Measurements from ENCODE around the gene CYP11A1.
"Not testable (repeated sequence)": the region's sequence is repeated elsewhere in the genome, so short reads cannot be mapped to it uniquely, and the experiment has no call there.

The CYP11A1 gene

DNA sequence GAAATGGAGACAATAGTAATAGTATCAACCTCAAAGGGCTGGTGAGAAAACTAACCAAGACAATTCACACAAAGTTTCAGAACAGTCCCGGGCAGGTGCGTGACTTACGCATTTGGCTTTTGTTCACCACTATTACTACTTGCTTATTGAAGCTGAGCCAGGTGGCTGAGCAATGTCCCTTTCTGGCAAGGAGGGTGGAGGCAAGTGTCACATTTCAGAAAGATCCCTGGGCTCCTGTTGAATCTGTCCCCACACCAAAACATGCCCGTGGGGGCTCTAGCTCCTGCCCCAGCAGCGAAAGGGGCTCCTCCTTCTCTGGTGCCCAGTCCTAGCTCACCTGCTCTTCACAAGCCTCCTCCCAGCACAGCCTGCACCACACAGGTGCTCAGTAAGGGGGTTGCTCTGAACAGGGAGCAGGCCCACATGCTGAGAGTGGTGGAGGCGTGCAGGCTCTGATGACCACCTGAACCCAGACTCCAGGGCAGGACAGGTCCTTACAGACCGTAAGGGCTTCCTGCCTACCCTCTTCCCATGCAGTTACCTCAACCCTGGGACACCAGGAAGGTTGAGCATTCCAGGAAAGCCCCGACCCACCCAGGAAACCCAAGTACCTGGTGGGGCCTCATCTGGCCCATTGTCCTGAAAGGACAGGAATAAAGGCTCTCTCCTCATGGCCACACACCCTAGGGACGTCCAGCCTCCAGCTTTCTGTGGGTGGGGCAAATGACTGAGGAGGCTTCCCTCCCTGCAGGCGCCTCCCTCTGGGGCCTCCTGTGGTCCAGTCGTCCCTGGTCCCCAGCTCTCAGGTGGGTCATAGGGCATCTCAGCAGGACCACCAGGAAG, 33.7 kb upstream of the CYP11A1 start:
- DNase-seq (ENCODE audit: low read depth, low spot score): no peak

DNA sequence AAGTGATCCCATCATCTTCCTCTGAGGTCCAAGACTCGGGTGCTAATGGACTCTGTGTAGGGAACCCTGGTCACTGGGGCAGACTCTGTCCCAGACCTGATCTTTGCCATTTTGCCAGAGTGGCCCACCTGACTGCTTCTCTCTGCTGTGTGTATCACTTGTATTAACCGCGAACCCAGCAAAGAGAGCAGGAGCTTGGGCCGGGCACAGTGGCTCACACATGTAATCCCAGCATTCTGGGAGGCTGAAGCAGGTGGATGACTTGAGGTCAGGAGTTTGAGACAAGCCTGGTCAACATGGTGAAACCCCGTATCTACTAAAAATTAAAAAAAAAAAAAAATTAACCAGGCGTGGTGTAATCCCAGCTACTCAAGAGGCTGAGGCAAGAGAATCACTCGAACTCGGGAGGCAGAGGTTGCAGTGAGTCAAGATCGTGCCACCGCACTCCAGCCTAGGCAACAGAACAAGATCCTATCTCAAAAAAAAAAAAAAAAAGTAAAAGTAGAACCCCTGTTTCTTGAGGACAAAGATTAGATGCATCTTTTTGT, 32.9 kb upstream of the CYP11A1 start:
- no peak for DNase-seq (ENCODE audit: low read depth, low spot score)

DNA sequence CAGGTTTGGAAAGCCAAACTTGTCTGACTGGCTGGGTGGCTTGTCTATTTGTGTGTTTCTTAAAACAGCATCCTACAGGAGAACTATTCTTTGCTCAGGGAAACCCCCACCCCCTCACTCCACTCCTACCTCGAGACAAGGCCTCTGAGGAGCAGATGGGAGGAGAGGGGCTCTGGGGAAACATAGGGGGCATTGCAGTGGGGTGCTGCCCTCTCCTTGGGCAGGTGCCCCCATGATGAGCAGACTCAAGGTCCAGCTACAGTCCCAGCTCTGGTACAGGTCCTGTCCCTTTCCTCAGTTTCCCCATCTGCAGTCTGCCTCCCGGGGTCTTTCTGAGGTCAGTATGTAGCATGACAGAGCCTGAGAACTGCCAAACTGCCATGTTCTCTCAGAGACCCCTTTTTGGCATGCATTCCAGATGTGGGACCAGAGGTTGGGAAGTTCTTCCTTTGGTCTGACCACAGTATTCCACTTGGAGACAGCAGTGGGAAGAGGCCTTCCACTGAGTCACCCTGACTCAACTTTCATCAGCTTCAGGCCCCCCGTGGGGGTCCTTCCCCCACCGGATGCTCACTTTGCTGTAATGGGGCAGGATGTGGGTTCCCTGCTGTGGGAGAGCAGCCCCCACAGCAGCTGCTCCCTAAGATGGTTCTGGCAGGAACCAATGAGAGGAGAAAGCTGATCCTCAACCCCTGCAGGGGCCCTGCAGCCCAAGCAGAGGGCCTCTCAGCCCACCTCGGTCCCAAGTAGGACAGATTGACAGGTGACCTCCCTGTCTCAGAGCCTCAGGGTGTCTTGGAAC, 32.3 kb upstream of the CYP11A1 start:
- no peak for DNase-seq (ENCODE audit: low read depth, low spot score)

GRCh38 chr15:74399100-74399499, 31.7 kb upstream of the CYP11A1 start:
- no peak for DNase-seq (ENCODE audit: low read depth, low spot score)

DNA sequence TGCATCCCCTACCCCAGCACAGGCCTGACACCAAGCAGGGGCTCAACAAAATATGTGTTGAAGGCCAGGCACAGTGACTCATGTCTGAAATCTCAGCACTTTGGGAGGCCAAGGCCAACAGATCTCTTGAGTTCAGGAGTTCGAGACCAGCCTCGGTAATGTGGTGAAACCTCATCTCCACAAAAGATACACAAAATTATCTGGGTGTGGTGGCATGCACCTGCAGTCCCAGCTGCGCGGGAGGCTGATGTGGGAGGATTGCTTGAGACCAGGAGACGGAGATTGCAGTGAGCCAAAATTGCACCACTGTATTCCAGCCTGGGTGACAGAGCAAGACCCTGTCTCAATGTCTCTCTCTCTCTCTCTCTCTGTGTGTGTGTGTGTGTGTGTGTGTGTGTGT, 30.7 kb upstream of the CYP11A1 start:
- no peak for DNase-seq (ENCODE audit: low read depth, low spot score)

GRCh38 chr15:74397239-74398068, 30.0 kb upstream of the CYP11A1 start:
- no peak for DNase-seq (ENCODE audit: low read depth, low spot score)

- DNase-seq (ENCODE audit: low read depth, low spot score): no peak
Measured at GRCh38 chr15:74396445-74397238, 29.2 kb upstream of the CYP11A1 start.

DNA sequence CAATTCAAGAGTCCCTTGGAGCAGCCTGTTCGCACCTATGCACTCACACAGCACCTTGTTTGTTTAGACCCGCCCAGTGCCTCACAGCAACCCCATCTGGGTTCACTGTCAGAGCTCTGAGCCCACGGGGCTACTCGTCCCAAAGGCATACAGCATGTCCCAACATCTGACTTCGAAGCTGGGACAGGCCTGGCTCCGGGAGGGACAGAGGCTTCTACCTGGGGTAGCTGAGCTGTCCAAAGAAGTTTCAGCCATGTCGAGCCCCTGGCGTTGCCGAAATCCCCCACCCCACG, 28.6 kb upstream of the CYP11A1 start:
- no peak for DNase-seq (ENCODE audit: low read depth, low spot score)

GRCh38 chr15:74395319-74396145, 28.1 kb upstream of the CYP11A1 start:
- DNase-seq (ENCODE audit: low read depth, low spot score): no peak

DNA sequence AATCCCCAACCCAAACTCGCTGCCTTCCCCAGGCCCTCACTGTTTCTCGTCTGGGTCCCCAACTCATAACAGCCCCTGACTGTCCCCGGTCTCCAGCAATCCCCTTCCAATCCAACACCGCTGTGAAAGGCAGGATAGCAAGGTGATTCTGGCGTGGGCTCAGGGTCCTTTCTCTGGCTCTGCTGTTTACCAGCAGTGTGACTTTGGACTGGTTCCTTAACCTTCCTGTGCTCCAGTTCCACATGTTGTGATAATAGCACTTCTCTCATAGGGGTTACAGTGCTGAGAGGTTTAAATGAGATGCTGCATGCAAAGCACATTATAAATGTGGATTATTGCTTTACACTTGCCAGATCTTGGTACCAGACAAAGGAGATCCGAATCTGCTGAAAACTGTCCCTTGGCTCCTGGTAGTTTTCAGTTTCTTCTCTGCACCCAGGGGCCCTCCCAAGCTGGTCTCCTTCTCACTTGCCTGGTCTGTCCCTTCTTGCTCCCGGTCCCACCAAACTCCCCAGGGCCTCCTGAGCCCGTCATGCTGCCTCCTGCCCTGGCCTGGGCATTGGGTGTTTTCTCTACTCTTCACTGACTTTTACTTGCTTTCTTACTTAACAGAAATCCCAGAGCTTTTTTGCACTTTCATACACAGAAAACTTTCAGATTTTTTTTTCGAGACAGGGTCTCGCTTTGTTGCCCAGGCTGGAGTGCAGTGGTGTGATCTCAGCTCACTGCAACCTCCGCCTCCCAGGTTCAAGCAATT, 26.8 kb upstream of the CYP11A1 start:
- DNase-seq (ENCODE audit: low read depth, low spot score): no peak

- DNase-seq (ENCODE audit: low read depth, low spot score): no peak
Measured at GRCh38 chr15:74393423-74393822, 26.0 kb upstream of the CYP11A1 start.

DNA sequence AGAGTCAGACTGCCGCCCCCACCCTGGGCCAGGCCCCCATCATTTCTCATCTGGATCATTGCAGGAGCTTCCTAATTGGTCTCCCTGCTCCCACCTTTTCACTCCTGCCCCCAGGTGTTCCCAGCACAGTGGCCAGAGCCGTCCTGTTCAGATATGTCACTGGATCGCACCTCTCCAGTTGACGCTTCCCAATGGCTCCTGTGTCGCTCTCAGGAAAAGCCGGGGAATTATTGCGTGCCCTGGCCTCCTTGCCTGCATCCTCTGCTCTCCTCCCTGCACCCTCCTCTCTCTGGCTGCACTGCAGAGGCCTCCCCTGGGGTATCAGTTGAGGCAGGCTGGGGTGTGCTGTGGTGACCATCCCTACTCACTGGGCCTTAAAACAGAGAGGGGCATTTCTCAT, 25.5 kb upstream of the CYP11A1 start:
- DNase-seq (ENCODE audit: low read depth, low spot score): no peak

DNA sequence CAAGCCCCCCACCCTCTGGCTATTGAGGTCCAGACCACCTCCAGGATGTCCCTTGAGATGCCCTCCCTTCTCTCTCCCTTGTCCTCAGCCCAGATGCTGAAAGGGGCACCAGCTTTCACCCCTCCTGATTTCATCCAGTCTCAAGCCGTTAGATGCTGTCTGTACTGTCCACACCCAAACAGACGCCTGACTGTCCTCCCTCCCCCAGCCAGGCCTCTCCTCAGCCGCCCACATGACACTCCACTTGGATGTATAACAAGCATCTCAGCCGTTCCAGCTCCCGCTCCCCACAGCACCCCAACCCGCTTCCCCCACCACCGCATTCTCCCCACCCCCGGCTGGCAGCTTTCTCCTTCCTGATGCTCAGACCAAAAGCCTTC, 25.0 kb upstream of the CYP11A1 start:
- DNase-seq (ENCODE audit: low read depth, low spot score): no peak

DNA sequence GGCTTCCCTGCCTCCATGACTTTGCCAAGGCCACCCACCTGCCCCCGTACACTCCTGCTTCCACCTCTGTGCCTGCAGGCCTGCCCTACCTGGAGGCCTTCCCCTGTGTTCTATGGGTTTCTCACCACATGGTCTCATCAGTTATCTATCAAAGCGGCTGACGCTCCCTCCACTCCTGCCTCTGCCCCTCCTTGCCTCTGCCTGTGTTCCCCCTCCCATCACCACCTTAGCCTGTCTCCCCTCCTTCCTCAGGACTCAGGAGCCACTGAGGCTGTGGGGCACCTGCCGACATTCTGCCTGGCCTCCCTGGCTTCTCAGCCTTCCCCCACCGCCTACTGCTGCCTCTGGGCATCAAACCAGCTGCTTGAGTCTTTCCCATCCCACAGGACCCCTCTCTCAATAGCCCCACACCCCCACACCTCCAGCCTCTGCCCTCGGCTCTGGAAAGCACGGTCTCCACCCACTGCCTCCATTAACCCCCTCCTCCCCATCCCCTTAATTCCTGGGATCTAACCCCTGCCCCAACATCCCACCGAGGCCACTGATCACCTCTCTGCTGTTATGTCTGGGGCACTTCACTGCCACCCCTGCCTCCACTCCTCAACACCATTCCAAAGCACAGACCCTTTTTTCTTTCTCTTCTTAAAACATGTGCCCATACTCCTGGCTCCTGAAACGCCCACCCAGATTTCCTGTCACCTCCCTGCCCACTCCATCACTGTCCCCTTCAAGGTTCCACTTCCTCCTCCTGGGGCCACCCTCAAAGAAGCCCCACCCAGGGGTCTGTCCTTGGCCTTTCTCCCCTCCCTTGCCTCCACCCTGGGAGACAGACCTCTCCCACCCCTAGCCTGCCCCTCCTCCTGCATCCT, 24.4 kb upstream of the CYP11A1 start:
- DNase-seq (ENCODE audit: low read depth, low spot score): no peak

DNA sequence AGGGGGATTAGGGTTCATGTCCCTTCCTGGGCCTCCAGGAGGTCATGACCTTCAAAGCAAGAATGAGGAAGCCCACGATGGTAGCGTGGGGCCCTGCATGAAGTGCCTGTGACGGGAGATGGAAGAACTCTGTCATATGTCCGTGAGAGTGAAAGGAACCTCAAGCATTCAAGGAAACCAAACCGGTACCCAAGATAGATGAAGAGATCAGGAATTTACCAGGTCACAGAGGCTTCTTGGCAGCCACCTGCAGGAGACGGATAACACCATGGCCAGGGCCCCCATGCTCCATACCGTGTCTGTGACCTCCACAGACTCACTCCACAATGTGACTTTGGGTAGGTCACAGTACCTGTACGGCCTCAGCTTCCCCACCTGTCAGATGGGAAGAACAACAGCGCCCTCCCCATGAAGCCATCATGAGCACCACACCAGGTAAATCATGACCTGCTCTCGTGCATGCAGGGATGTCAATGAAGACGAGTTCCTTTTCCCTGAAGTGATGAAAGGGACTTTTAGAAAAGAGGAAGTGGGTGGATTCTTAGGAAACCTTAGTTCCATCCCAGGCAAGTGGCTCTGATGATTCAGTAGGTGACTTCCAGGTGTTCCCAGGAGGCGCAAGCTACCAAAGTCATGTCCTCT, 23.3 kb upstream of the CYP11A1 start:
- DNase-seq (ENCODE audit: low read depth, low spot score): no peak

GRCh38 chr15:74390049-74390646, 22.7 kb upstream of the CYP11A1 start:
- DNase-seq (ENCODE audit: low read depth, low spot score): not testable (repeated sequence)

DNA sequence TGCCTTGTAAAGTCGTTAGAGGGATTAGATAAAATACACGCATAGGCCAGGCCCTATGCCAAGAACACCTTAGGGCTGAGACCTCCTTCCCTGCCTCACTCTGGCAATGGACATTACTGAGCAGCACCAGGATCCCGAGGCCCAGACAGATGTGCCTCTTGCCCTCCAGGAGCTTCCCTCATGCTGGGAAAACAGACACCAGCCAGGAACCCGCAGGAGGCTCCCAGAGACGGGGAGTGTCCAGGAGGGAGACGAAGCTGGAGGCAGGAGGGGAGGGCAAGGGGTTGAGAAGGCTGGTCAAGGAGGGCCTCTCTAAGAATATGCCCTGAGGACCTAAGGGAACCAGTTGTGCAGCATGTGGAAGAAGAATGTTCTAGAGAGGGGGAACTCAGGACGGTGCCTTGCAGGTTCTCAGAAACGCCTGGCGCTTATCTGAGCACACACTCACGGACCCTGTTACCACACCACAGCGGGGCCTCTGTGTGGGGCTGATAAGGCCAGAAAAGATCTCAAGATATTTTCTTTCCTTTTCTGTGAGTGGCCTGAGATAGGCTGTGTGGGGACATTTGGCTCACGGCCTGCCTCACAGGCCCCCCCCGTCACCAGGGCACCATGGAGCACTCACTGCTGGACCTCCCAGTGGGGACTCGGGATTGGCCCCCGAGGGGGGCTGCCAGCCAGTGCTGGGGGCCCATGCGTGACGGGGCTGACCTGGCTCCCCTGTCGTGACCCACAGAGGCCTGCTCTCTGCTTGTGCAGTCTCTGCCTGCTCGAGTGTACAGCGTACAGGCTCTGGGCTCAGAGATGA, 22.0 kb upstream of the CYP11A1 start:
- no peak for DNase-seq (ENCODE audit: low read depth, low spot score)

All from iPS DF 19.7 (cell line).